Astrocyte of the hippocampus (primary cell): ENCODE data around the gene STX8.

Experiments
- DNase-seq: peaks from one replicate; pipeline ENCODE4 v3.0.0; 2011; ENCODE audit warnings: low read depth, low spot score

The STX8 gene

GRCh38 chr17:9299695-9300094, 275.9 kb downstream of the STX8 start:
- no peak for DNase-seq

GRCh38 chr17:9298776-9299295, 276.8 kb downstream of the STX8 start:
- no peak for DNase-seq

GRCh38 chr17:9298135-9298534, 277.5 kb downstream of the STX8 start:
- no peak for DNase-seq

GRCh38 chr17:9294661-9295210, 280.9 kb downstream of the STX8 start:
- no peak for DNase-seq

GRCh38 chr17:9292561-9292941, 283.1 kb downstream of the STX8 start:
- DNase-seq: no peak

GRCh38 chr17:9291912-9292560, 283.6 kb downstream of the STX8 start:
- peak; percentile 54 for DNase-seq

GRCh38 chr17:9290226-9290613, 285.4 kb downstream of the STX8 start:
- no peak for DNase-seq

GRCh38 chr17:9287306-9287705, 288.3 kb downstream of the STX8 start:
- no peak for DNase-seq

GRCh38 chr17:9286434-9286833, 289.2 kb downstream of the STX8 start:
- DNase-seq: no peak

GRCh38 chr17:9285602-9286427, 289.8 kb downstream of the STX8 start:
- DNase-seq: no peak

- DNase-seq: no peak
Measured at GRCh38 chr17:9284884-9285283, 290.7 kb downstream of the STX8 start.

- no peak for DNase-seq
Measured at GRCh38 chr17:9283909-9284308, 291.7 kb downstream of the STX8 start.

- DNase-seq: no peak
Measured at GRCh38 chr17:9279893-9280292, 295.7 kb downstream of the STX8 start.

GRCh38 chr17:9274973-9275372, 300.6 kb downstream of the STX8 start:
- no peak for DNase-seq

- DNase-seq: no peak
Measured at GRCh38 chr17:9273428-9274391, 301.9 kb downstream of the STX8 start.

GRCh38 chr17:9272501-9273200, 303.0 kb downstream of the STX8 start:
- no peak for DNase-seq

GRCh38 chr17:9271989-9272388, 303.6 kb downstream of the STX8 start:
- no peak for DNase-seq

- no peak for DNase-seq
Measured at GRCh38 chr17:9270921-9271320, 304.7 kb downstream of the STX8 start.

GRCh38 chr17:9269350-9270035, 306.1 kb downstream of the STX8 start:
- no peak for DNase-seq

- no peak for DNase-seq
Measured at GRCh38 chr17:9268546-9268945, 307.1 kb downstream of the STX8 start.
